Measurements from ENCODE around the gene LOXHD1.

LOXHD1 gene

DNA sequence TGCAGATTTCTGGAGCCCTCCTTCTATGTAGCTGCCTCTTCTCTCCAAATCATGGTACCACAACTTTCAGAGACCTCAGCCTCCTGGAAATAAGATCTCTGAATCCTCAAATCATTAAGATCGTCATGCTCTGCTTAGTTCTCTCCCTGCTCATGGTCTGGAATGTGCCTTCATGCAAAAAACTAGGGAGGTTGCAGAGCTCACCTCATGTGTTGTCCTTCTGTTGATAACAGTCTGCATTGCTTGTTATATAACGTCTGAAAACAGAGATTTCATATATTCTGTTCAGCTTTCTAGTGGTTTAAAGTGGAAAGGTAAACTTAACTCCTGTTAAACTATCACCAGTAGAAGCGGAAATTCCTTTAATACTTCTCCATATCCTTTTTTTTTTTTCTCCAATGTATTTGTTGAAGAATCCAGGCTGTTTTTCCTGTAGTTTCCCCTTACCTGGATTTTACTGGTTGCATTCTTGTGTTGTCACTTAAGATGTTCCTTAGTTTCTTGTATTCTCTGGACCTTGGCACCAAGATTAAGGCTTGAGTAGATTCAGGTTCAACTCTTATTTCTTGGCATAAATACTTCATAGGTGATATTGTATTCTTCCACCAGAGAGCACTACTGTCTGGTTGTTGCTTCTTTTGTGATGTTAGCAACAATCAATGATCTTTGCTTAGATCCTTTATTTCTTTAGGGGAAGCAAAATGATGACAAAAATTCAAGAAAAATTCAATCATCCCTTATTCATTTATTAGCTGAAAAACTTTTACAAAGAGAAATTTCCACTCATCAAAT, 211.3 kb downstream of the LOXHD1 start:
- DNase-seq: no peak

DNA sequence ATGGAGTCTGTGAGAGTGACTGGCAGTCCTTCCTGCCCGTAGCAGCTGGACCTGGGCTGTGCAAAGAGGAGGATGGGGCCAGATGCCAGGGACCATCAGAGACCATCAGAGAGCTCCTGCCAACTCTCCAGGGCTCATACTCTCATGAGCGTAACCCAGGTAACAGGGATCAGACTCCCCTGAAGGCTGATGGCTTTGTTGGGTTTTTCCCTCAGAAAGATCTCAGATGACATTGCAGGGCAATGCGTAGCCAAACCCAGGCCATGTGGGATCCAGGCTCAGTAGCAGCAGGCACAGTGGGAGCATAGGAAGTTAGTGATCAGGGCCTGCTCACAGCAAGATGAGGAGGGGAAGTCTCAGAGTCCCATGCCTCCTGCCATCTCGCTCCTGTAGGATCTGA, 218.0 kb downstream of the LOXHD1 start:
- DNase-seq: no peak

GRCh38 chr18:46437061-46437460, 220.0 kb downstream of the LOXHD1 start:
- DNase-seq: no peak

GRCh38 chr18:46436621-46437020, 220.4 kb downstream of the LOXHD1 start:
- no peak for DNase-seq

- no peak for DNase-seq
Measured at GRCh38 chr18:46435031-46435430, 222.0 kb downstream of the LOXHD1 start.

DNA sequence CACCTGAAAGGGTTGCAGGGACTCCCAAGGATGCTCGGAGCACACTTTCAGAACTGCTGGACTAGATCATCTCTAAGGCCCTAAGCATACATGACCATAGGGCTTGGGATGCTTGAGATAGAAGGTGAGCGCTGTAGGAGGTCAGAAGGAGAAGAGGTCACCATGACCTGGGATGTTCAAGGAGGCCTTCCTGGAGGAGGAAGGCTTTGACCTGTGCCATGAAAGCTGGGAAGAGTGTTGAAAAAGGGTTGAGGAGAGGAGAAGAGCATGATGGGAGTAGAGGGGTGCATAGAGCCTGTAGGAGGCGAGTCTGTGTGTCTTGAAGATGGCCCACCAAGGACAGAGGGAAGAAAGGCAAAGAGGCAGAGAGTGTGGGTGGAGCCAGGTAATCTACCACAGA, 222.4 kb downstream of the LOXHD1 start:
- no peak for DNase-seq

- no peak for DNase-seq
Measured at GRCh38 chr18:46433121-46433826, 223.7 kb downstream of the LOXHD1 start.

GRCh38 chr18:46431522-46432171, 225.4 kb downstream of the LOXHD1 start:
- no peak for DNase-seq

GRCh38 chr18:46429649-46430224, 227.3 kb downstream of the LOXHD1 start:
- no peak for DNase-seq

DNA sequence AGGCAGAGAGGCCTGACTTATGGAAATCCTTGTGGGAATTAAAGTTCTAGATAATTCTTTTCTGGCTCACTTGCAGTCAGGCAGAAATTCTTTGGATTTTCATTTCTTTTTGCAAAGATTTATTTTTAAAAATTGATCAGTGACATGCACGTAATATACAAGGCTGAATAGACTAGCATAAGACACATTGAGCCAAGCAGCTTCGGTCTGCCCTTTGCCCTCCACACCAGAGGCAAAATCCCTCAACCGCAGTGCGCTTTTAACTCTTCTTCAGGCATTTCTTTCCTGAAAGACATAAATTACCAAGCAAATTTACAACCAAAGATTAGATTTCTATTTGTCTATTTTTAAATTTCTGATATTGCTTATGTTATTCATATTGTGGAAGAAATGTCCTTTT, 227.9 kb downstream of the LOXHD1 start:
- no peak for DNase-seq

DNA sequence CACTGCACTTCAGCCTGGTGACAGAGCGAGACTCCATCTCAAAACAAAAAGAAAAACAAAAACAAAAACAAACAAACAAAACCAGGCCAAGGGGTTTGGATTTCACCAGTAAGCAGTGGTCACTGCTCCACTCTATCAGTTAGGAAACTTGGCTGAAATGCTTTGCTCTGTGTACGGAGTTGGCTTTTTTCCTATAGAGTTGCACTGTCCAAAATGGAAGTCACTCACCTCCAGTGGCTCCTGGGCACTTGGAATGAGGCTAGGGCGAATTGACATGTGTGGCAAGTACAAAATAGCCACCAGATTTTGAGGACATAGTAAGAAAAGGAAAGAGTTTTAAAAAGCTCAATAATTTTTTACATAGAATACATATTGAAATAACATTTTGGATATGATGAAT, 228.7 kb downstream of the LOXHD1 start:
- no peak for DNase-seq

- DNase-seq: no peak
Measured at GRCh38 chr18:46427216-46427995, 229.6 kb downstream of the LOXHD1 start.

All from suppressor macrophage treated with lipopolysaccharide for 1 hour (primary cell).